A549 (cell line): ENCODE results near the gene SMIM43.

ENCODE experiments used
- CHD2 ChIP-seq: fragments of 150-350 bp; IDR thresholded peaks from 2 replicates; pipeline ENCODE4 v1.6.1; 2014; ENCODE audit warnings: low read length; ENCODE audit not compliant: partially characterized antibody
- EP300 ChIP-seq, 2 experiments: fragments of >200 bp; sonication (Bioruptor Twin); formaldehyde crosslinking; IDR thresholded peaks; 2 replicates in 1 of 2; 3 replicates in 1 of 2; pipeline ENCODE4 v1.6.1; 2016 to 2017
- ESRRA ChIP-seq: fragments of 150-350 bp; IDR thresholded peaks from 2 replicates; pipeline ENCODE4 v1.6.1; 2014; ENCODE audit warnings: mild to moderate bottlenecking, low read length, borderline replicate concordance
- JUNB ChIP-seq: fragments of >200 bp; sonication (Bioruptor Twin); formaldehyde crosslinking; IDR thresholded peaks from 2 replicates; pipeline ENCODE4 v1.6.1; 2016
- KDM5A ChIP-seq: fragments of 200-600 bp; sonication (generic); IDR thresholded peaks from 2 replicates; pipeline ENCODE4 v1.6.1; 2016; ENCODE audit warnings: antibody characterized with exemption, mild to moderate bottlenecking
- MAFK ChIP-seq: fragments of 450-650 bp; IDR thresholded peaks from 2 replicates; pipeline ENCODE4 v1.6.1; 2014; ENCODE audit not compliant: partially characterized antibody
- NFE2L2 ChIP-seq: fragments of 150-350 bp; conservative IDR thresholded peaks from 2 replicates; pipeline ENCODE4 v1.6.1; 2014; ENCODE audit warnings: low read length
- POLR2A ChIP-seq: IDR thresholded peaks from 2 replicates; pipeline ENCODE4 v1.6.1; 2012; ENCODE audit warnings: mild to moderate bottlenecking, low read length
- RFX5 ChIP-seq: fragments of 450-650 bp; IDR thresholded peaks from 2 replicates; pipeline ENCODE4 v1.7.1; 2014; ENCODE audit warnings: antibody characterized with exemption, mild to moderate bottlenecking, moderate library complexity
- ZSCAN20 ChIP-seq: fragments of 250-450 bp; sonication (Bioruptor Pico); IDR thresholded peaks from 2 replicates; pipeline ENCODE4 v1.8.0; 2022; ENCODE audit warnings: mild to moderate bottlenecking, moderate library complexity
- TF ChIP-seq, protein P1 (sequence below): fragments of >200 bp; sonication (Bioruptor Twin); formaldehyde crosslinking; IDR thresholded peaks from 3 replicates; pipeline ENCODE4 v1.5.1; 2016
- TF ChIP-seq, protein P2 (sequence below): IDR thresholded peaks from 2 replicates; pipeline ENCODE4 v1.6.1; 2012
- TF ChIP-seq, protein P3 (sequence below): fragments of 450-650 bp; IDR thresholded peaks from 2 replicates; pipeline ENCODE4 v1.6.1; 2014; ENCODE audit warnings: antibody characterized with exemption

DNA sequence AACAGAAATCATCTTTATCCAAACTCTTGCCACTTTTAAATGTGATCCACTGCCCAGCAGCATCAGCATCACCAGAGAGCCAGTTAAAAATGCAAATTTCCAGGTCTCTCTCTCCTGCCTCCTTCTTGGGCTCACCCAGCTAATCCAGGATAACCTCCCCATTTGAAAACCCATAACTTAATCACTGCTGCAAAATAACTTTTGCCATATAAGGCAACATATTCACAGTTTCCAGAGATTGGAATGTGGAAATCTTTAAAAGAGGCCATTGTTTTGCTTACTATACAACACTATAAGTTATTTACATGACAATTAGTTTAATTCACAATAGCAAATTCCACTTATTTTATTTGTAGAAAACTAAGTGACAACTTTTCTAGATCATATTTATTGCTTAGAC is 31.3 kb upstream of the SMIM43 start:
- TF ChIP-seq ZSCAN20 (no peak), JUNB (no peak), CHD2 (no peak), POLR2A (no peak), ESRRA (no peak), KDM5A (no peak), EP300 (IDR thresholded peaks at IDR 0.05) (no peak), MAFK (no peak), RFX5 (no peak), NFE2L2 (no peak)
- TF ChIP-seq, protein P1, sequence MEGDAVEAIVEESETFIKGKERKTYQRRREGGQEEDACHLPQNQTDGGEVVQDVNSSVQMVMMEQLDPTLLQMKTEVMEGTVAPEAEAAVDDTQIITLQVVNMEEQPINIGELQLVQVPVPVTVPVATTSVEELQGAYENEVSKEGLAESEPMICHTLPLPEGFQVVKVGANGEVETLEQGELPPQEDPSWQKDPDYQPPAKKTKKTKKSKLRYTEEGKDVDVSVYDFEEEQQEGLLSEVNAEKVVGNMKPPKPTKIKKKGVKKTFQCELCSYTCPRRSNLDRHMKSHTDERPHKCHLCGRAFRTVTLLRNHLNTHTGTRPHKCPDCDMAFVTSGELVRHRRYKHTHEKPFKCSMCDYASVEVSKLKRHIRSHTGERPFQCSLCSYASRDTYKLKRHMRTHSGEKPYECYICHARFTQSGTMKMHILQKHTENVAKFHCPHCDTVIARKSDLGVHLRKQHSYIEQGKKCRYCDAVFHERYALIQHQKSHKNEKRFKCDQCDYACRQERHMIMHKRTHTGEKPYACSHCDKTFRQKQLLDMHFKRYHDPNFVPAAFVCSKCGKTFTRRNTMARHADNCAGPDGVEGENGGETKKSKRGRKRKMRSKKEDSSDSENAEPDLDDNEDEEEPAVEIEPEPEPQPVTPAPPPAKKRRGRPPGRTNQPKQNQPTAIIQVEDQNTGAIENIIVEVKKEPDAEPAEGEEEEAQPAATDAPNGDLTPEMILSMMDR, result no peak
- TF ChIP-seq, protein P2, sequence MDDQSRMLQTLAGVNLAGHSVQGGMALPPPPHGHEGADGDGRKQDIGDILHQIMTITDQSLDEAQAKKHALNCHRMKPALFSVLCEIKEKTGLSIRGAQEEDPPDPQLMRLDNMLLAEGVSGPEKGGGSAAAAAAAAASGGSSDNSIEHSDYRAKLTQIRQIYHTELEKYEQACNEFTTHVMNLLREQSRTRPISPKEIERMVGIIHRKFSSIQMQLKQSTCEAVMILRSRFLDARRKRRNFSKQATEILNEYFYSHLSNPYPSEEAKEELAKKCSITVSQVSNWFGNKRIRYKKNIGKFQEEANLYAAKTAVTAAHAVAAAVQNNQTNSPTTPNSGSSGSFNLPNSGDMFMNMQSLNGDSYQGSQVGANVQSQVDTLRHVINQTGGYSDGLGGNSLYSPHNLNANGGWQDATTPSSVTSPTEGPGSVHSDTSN, result no peak
- TF ChIP-seq, protein P3, sequence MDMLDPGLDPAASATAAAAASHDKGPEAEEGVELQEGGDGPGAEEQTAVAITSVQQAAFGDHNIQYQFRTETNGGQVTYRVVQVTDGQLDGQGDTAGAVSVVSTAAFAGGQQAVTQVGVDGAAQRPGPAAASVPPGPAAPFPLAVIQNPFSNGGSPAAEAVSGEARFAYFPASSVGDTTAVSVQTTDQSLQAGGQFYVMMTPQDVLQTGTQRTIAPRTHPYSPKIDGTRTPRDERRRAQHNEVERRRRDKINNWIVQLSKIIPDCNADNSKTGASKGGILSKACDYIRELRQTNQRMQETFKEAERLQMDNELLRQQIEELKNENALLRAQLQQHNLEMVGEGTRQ, result no peak
